ENCODE measurements around the gene ZNF197. TPM values are rescaled to one million over a fixed set of nuclear protein-coding genes. Genes with fewer than 3 reads are reported as not detected.

ZNF197 gene
- polyA plus RNA-seq, 2 of the 4 experiments (the other 2 are of a cell fraction): 2.8 to 3.7 TPM

- DNase-seq (ENCODE audit: low read depth in 1 of 2, low spot score in 1 of 2): peak; percentile 75 to 92
- H3K4me1 ChIP-seq: no peaks in the 10 kb centered on the region
- peaks cover 60% of the 10 kb centered on the region for H3K9me3 ChIP-seq
- FAIRE-seq: no peak
- peak within 1 kb of the TSS; percentile 73 to 89 for H3K27ac ChIP-seq
- POLR2A ChIA-PET: interaction anchor here (0.6 to 1.2 kb wide), 3 partner anchors 23 to 138 kb away, joined by 3 to 8 read pairs (median 6); partner anchors contain the start of genes ZNF197 and ZNF502
- 0% methylated on average over 15 of the region's 37 CpGs for WGBS (ENCODE audit: missing lambda C conversion rate)
- peak within 1 kb of the TSS; percentile 72 for H3K4me2 ChIP-seq
- H3K4me3 ChIP-seq: peak within 1 kb of the TSS; percentile 91
- TF ChIP-seq EP300 (IDR thresholded peaks at IDR 0.05) (no peak), FOSB (CRISPR knock-in tag; IDR thresholded peaks at IDR 0.05) (no peak), ZFP36 (IDR thresholded peaks at IDR 0.05; ENCODE audit: borderline replicate concordance, partially characterized antibody) (no peak), SMC3 (IDR thresholded peaks at IDR 0.05) (no peak), KDM1A (IDR thresholded peaks at IDR 0.05; ENCODE audit: low read depth) (no peak), ESRRA (IDR thresholded peaks at IDR 0.05; ENCODE audit: borderline replicate concordance, low read length) (no peak), GATA3 (IDR thresholded peaks at IDR 0.05; ENCODE audit: borderline replicate concordance) (no peak; the same call in 1 of the 2 replicates), MAZ (IDR thresholded peaks at IDR 0.05; ENCODE audit: borderline replicate concordance, low read depth, low read length) (no peak), ELK1 (IDR thresholded peaks at IDR 0.05; ENCODE audit: low read depth, low read length) (no peak), POLR2A (IDR thresholded peaks at IDR 0.05; ENCODE audit: low read length) (peak; percentile 34; the same call in 1 of the 2 replicates), E2F6 (IDR thresholded peaks at IDR 0.05; ENCODE audit: borderline replicate concordance, low read depth) (peak; percentile 55; the same call in 1 of the 2 replicates), JUNB (IDR thresholded peaks at IDR 0.05) (no peak), CTCF (IDR thresholded peaks at IDR 0.05) (no peak), NPAS2 (CRISPR knock-in tag; IDR thresholded peaks at IDR 0.05; ENCODE audit: borderline replicate concordance) (no peak), PHF8 (IDR thresholded peaks at IDR 0.05; ENCODE audit: borderline replicate concordance, low read depth) (peak; percentile 47; the same call in 1 of the 2 replicates), JUN (IDR thresholded peaks at IDR 0.05) (peak in 1 of 2 experiments; percentile 59; a peak in 1 of 5 replicates)
- TF ChIP-seq, protein P1, sequence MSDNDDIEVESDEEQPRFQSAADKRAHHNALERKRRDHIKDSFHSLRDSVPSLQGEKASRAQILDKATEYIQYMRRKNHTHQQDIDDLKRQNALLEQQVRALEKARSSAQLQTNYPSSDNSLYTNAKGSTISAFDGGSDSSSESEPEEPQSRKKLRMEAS (IDR thresholded peaks at IDR 0.05): peak; percentile 68
- peak; percentile 99 to 100 for ATAC-seq
- CTCF ChIA-PET: no interaction called here
Measured at GRCh38 chr3:44648564-44649229, 23.9 kb downstream of the ZNF197 start, which contains the start of gene ZNF35. Gene ZNF35 (plus strand): TSS chr3:44648732. CDS start chr3:44651068, 2,336 bp downstream.

- no peak for DNase-seq (ENCODE audit: low read depth in 1 of 2, low spot score in 1 of 2)
- H3K4me1 ChIP-seq: no peaks in the 10 kb centered on the region
- ChIA-PET CTCF (no interaction called here), POLR2A (no interaction called here)
- 89% methylated on average over 1 of the region's 1 CpG for WGBS (ENCODE audit: missing lambda C conversion rate)
- FAIRE-seq: no peak
- H3K4me3 ChIP-seq: peak overlapping the region; percentile 91; the same call in 1 of the 3 replicates
- TF ChIP-seq MAFK (IDR thresholded peaks at IDR 0.05; ENCODE audit: partially characterized antibody) (no peak), EHMT2 (IDR thresholded peaks at IDR 0.05; ENCODE audit: low read depth) (no peak), CHD4 (IDR thresholded peaks at IDR 0.05; ENCODE audit: borderline replicate concordance) (no peak), JUNB (IDR thresholded peaks at IDR 0.05) (no peak), SREBF2 (IDR thresholded peaks at IDR 0.05) (no peak), RAD21 (conservative IDR thresholded peaks at IDR 0.05 in 1 of 2, IDR thresholded peaks at IDR 0.05 in 1 of 2) (no peak), CEBPB (IDR thresholded peaks at IDR 0.05) (no peak), ZNF302 (CRISPR knock-in tag; IDR thresholded peaks at IDR 0.05) (no peak), HOXA7 (CRISPR knock-in tag; IDR thresholded peaks at IDR 0.05) (no peak), GATA3 (IDR thresholded peaks at IDR 0.05; ENCODE audit: borderline replicate concordance) (no peak), KDM1A (IDR thresholded peaks at IDR 0.05; ENCODE audit: low read depth) (no peak), ATOH8 (CRISPR knock-in tag; IDR thresholded peaks at IDR 0.05; ENCODE audit: low read depth) (no peak), POLR2AphosphoS2 (conservative IDR thresholded peaks at IDR 0.05; ENCODE audit: low read length) (no peak), RARB (CRISPR knock-in tag; IDR thresholded peaks at IDR 0.05) (no peak), EP300 (IDR thresholded peaks at IDR 0.05) (no peak), FOXS1 (CRISPR knock-in tag; IDR thresholded peaks at IDR 0.05) (no peak), FOSL2 (IDR thresholded peaks at IDR 0.05) (no peak), FOSL2 (CRISPR knock-in tag; IDR thresholded peaks at IDR 0.05) (no peak), CHD2 (IDR thresholded peaks at IDR 0.05; ENCODE audit: low read length, partially characterized antibody) (no peak)
- TF ChIP-seq, protein P2, sequence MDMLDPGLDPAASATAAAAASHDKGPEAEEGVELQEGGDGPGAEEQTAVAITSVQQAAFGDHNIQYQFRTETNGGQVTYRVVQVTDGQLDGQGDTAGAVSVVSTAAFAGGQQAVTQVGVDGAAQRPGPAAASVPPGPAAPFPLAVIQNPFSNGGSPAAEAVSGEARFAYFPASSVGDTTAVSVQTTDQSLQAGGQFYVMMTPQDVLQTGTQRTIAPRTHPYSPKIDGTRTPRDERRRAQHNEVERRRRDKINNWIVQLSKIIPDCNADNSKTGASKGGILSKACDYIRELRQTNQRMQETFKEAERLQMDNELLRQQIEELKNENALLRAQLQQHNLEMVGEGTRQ (IDR thresholded peaks at IDR 0.05): no peak
- no peak for ATAC-seq
- H3K9me3 ChIP-seq: peaks cover 60% of the 10 kb centered on the region
- no peak overlapping the region for H3K27ac ChIP-seq
- H3K4me2 ChIP-seq: peak overlapping the region; percentile 72
Measured at GRCh38 chr3:44649709-44650108, 24.9 kb downstream of the ZNF197 start.
